Left renal cortex interstitium (tissue), 4 donors: ENCODE results near the gene DLGAP1. TPM values are rescaled to one million over a fixed set of nuclear protein-coding genes. Genes with fewer than 3 reads are reported as not detected.
"Not testable (repeated sequence)": the region's sequence is repeated elsewhere in the genome, so short reads cannot be mapped to it uniquely, and the experiment has no call there.

Source experiments
- DNase-seq, 4 donors: peaks; one replicate each; pipeline ENCODE4 v3.0.0-alpha.2; 2013; ENCODE audit warnings: low read depth in 4 of 4, low spot score in 2 of 4, missing footprints in 1 of 4
- polyA plus RNA-seq, 4 donors: library from polyadenylated mRNA; unstranded; fragments of 120-200 nt; gene quantifications; one replicate each; pipeline ENCODE4 v1.2.1, GENCODE V29; 2013; ENCODE audit not compliant: insufficient read length in 4 of 4

Gene DLGAP1
- polyA plus RNA-seq, 4 donors: 4.1 to 5.3 (median 4.9) TPM

- no peak for DNase-seq
These were observed 60.4 kb downstream of the DLGAP1 start for GRCh38 chr18:4394700-4395099.

DNA sequence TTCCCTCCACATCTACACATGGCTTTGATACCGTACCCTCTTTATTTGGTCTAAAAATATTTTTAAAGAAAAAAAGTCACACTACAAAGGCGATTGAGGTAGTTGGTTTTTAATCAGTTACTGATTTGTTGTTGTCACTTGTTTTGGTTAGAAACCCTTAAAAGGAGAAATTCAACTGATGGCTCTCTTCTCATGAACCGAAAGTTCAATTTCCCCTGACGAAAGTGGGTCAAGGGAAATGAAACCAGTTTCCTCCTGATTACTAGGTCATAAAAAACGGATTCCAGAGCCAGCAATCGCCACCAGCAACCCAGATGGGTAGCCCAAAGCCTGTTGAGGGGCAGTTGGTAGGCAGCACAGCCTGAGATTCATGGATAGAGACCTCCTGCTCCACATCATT, 63.2 kb downstream of the DLGAP1 start:
- DNase-seq: no peak

GRCh38 chr18:4385876-4386275, 69.2 kb downstream of the DLGAP1 start:
- DNase-seq: no peak

DNA sequence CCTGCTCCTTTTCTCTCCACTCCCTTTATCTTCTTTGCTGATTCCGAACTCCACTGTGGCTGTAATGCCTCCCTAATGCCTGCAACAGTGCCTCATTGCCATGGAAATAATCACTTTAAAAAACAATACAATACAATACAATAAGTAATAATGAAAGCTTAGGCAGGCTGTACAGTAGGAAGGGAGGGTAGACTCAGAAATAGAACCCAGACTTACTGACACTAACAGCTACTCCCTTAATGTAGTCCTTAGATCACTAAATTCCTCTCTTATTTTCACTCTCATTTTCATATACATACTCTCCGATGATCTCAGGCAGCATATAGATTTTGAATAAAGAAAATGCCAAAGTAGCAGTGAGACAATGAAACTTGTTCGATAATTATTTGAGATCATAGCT, 70.2 kb downstream of the DLGAP1 start:
- DNase-seq: no peak

DNA sequence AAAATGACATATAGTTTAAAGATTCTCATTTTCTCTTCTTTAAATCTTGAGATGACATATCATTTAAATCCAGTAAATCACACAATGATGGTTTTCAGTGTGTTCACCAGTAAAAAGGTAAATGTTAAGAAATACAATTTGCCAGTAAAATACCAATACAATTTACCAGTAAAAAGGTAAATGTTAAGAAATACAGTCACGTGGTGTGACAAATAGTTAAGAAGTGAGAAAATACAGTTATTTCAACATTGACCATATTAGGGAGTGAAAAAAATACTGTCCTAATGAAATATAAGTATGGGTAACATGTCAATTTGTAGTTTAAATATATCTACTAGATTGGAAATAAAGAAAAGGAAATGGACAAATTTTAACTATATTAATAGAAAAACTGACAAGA, 80.5 kb downstream of the DLGAP1 start:
- DNase-seq: no peak

DNA sequence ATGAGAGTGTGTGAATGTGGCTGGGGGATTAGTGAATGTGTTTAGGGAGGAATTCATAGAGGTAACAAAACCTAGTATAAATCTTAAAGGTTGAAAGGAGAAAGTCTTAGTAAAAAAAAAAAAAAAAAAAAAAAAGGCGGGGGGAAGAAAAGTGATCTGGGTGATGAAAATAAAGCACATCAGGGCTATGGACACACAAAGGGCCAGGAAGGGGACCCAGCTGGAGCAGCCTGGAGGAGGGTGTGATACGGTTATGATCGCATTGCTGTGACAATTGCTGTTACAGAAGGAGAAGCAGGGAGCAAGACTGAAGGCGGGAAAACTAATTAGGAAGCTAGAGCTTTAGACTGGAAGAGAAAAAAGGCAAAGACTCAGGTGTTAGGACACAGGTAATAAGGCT, 85.4 kb downstream of the DLGAP1 start:
- peak in 1 of 4 donors; percentile 13 for DNase-seq

DNA sequence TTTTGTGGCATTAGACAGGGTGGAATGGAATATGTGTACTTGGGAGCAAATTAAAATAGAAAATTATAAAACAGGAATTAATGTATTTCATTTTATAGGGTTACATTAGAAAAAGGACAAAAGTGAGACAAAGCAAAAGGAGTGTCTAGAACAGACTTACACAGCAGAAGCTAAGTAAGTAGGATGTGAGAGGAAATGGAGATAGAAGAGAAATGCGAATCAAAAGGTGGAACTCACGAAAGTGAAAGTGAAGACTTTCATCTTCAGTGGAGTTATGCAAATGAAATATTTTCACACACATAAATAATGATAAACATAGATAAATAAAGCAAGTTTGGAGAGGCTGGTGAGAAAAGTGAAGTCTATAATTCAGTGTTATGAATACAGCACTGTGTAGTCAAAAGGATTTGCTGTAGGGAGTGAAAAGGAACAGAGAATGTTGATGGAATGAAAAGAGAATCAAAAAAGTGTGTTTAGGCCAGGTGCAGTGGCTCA, 94.8 kb downstream of the DLGAP1 start:
- no peak for DNase-seq

GRCh38 chr18:4358618-4359017, 96.5 kb downstream of the DLGAP1 start:
- DNase-seq: no peak

DNA sequence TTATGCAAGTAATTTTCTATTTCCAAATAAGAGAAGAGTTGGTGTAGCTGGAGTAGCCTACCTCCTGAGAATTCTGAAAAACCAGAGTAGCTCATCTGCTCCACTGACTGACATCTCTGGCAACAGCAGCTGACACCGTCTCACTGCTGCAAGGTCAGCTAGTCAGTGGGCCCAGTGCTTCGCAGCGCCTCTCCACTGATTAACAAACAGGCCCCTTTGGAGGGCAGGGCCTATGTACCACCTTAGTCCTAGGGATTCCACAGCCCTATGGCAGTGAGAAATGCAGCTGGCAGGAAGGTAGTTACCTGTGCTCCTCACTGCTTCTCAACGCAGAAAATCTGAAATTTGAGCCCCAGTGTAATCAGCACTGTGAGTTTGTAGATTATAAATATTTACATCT, 97.5 kb downstream of the DLGAP1 start:
- DNase-seq: no peak

DNA sequence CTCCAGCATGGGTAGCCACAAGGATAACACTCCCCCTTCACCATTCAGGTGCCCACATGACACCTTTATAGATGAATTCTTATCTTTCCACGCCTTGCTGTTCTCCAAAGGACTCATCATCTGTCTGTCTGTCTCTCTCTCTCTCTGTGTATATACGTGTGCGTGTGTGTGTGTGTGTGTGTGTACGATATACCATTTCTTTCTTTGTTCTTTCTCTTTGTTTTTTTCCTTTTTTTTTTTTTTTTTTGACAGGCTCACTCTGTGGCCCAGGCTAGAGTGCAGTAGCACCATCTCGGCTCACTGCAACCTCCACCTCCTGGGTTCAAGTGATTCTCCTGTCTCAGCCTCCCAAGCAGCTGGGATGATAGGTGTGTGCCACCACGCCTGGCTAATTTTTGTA, 98.2 kb downstream of the DLGAP1 start:
- no peak for DNase-seq

DNA sequence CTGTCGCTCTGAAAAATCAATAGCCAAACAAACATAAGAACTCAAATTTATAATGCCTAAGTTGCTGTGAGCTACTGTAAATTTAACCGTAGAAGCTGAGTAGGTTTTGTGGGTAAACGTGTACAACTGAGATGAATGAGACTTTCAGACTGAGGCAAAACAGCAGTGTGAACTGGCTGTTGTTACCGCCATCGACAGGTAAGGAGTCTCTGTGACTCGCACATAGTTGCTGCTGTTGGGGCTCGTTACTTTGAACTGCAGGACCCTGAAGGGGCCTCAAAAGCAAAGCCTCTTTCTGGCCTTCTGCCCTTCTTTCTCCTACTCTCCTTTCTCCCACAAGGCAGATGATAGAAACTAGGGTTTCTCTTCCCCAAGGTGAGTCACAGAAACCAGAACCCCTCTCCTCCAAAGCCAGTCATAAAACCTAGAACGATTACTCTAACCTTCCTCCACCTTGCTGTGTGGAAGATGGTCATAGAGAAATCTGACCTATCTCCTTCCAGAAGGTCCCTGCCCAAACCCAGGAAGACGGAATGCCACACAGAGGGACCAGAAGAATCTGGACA, 101.2 kb downstream of the DLGAP1 start:
- DNase-seq: no peak

DNA sequence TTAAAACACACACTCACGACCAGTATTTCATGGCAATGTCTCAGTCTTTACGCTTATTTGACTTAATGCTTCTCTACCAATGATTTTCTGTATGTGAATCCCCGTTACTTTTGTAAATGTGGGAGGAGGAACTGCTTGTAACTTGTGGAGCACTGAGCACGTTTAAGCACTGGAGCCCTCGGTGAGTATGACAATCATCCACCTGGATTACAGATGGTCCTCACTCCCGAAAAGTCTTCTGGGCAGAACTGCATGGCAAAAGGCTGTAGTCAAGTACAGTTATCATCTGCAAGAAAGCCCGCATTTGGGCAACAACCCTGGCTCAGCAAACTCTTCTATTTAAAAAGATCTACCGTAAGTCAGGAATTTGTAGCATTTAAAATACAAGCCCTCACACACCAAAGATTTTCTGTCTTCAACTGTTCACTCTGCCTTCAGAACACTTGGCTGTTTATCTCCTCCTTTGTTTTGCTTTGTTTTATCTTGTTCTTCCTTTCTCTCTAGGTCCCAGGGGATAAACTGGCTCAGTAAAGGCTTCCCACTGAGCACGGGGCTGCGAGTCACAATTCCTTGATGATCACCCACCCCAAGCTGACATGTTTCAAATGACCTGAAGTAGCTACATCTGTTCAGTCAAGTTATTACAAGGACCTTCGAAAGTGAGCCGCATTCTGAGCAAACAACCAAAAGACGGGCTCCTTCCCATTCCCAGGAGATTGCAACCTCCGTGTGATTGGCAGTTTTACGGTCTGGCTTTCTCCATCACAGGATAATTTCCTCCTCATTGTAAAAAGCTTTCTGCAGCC, 102.2 kb downstream of the DLGAP1 start:
- peak in 2 of 4 donors; percentile 25 to 27 for DNase-seq

GRCh38 chr18:4351005-4351404, 104.1 kb downstream of the DLGAP1 start:
- no peak for DNase-seq

DNA sequence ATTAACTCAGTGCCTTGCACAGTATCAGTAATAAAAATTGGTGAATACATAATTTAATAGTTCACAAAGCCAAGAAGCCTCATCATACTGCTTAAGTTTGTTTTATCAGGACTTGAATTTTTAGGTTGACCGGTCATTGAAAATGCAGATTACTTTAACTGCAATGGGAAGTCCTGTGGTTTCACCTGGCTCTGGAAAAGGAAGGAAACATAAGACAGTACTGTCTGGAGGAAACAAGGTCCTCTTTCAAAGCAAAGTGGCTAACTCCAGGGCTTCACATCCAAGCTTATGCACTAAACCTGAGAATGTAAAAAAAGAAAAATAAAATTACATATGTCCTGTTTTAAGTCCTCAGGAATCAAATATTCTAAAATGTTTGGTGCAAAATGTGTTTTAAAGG, 119.7 kb downstream of the DLGAP1 start:
- no peak for DNase-seq

GRCh38 chr18:4333043-4333442, 122.1 kb downstream of the DLGAP1 start:
- no peak for DNase-seq

- DNase-seq: peak in 2 of 4 donors; percentile 6 to 13
These were observed 135.1 kb downstream of the DLGAP1 start for GRCh38 chr18:4319738-4320677.

DNA sequence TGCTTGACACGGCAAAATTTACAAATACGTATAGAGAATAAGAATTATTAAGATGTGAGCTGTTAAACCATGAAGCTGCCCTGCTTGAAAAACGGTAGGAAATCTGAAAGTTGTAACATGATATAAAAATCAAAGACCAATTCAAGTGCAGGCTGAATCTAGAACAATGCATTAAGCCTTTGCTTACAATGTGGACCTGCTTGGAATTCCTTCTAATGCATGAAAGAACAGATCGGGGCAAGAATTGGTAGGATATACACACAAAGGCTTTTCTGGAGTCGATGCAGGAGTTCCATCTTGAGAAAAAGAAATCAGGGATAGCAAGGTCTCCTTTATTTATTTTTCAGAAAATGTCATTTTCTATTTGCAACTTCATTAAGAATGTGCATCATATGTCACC, 136.8 kb downstream of the DLGAP1 start:
- DNase-seq: no peak

DNA sequence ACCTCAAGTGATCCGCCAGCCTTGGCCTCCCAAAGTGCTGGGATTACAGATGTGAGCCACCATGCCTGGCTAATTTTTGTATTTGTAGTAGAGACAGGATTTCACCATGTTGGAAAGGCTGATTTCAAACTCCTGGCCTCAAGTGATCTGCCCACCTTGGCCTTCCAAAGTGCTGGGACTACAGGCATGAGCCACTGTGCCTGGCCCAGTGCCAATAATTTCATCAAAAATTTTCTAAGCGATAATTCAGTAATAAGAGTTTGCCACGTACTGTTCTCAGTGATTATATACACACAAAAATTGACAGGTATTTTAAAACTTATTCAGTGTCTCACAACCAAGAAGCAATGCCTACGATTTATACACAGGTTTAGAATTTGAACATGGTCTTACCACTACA, 143.2 kb downstream of the DLGAP1 start:
- not testable (repeated sequence) for DNase-seq

DNA sequence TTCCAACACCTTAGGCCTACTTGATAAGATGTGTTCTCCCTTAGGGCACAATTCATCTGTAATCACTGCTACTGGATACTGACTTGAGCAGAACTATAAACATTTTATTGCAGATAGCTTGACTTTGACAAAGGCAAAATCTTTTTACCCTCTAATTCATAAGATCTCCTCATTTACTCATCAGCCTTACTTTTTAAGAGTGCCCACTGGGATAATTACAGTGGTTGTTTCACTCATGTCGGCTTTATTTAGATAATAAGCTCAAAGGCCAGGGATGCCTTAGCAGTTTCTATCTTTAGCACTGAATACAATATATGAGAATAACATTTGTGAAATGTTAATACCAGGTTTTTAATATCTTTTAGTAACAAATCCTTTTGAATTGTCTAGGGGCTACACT, 144.0 kb downstream of the DLGAP1 start:
- no peak for DNase-seq

GRCh38 chr18:4309227-4309626, 145.9 kb downstream of the DLGAP1 start:
- DNase-seq: no peak

DNA sequence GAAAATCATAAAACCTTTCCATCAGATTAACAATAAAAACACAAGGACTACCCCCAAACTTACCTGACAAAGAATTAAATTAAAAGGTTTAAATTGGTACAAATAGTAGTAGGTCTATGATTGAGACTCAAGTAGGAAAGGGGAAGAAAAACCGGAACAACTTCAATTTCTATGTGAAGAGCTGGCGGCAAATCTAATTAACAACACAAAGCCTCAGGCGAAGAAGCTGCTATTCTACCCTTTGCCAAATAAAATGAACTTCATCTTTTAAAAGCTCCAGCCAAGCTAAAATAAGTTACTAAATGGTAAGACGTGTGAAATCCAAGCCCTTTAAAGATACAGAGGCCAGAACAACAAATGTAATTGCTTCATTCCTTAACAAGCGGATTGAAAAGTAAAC, 146.5 kb downstream of the DLGAP1 start:
- DNase-seq: no peak
